Glomerular endothelial cell (primary cell): ENCODE data around the gene BIRC3. TPM values are rescaled to one million over a fixed set of nuclear protein-coding genes. Genes with fewer than 3 reads are reported as not detected.
A peak's percentile ranks its signal among the peaks of the same experiment; 100 is the strongest.

Source experiments
- DNase-seq: peaks from one replicate; pipeline ENCODE4 v3.0.0-alpha.2; 2011; ENCODE audit warnings: low read depth, low spot score; ENCODE audit errors: extremely low read depth
- total RNA-seq: library from RNA; depleted of rRNA; stranded (reverse); fragments of >200 nt; gene quantifications from 2 replicates; pipeline ENCODE4 v1.2.3, GENCODE V29; 2015

BIRC3 gene
- total RNA-seq: 5.6 and 7.3 TPM in 2 replicates

GRCh38 chr11:102317099-102317767 lies at the start of gene BIRC3:
Gene BIRC3, plus strand, starts transcription at chr11:102317484. Its CDS starts 7,026 bp downstream, at chr11:102324510.
- DNase-seq: peak; percentile 68

GRCh38 chr11:102267609-102268008 lies 49.7 kb upstream of the BIRC3 start:
- DNase-seq: no peak

- DNase-seq: no peak
Observed at GRCh38 chr11:102268083-102268984, 49.0 kb upstream of the BIRC3 start.

- no peak for DNase-seq
Observed at GRCh38 chr11:102268985-102269470, 48.3 kb upstream of the BIRC3 start.

- no peak for DNase-seq
Observed at GRCh38 chr11:102269927-102270326, 47.4 kb upstream of the BIRC3 start.

GRCh38 chr11:102272047-102272824 lies 45.0 kb upstream of the BIRC3 start:
- DNase-seq: no peak

- no peak for DNase-seq
Observed at GRCh38 chr11:102274628-102275027, 42.7 kb upstream of the BIRC3 start.

- no peak for DNase-seq
Observed at GRCh38 chr11:102276362-102276761, 40.9 kb upstream of the BIRC3 start.

GRCh38 chr11:102276783-102277182 lies 40.5 kb upstream of the BIRC3 start:
- no peak for DNase-seq

GRCh38 chr11:102279641-102280170 lies 37.6 kb upstream of the BIRC3 start:
- DNase-seq: no peak

GRCh38 chr11:102280245-102280833 lies 36.9 kb upstream of the BIRC3 start:
- no peak for DNase-seq

- DNase-seq: no peak
Observed at GRCh38 chr11:102283116-102283485, 34.2 kb upstream of the BIRC3 start.

- no peak for DNase-seq
Observed at GRCh38 chr11:102284008-102284407, 33.3 kb upstream of the BIRC3 start.

- no peak for DNase-seq
Observed at GRCh38 chr11:102286292-102286691, 31.0 kb upstream of the BIRC3 start.

- DNase-seq: no peak
Observed at GRCh38 chr11:102287964-102288724, 29.1 kb upstream of the BIRC3 start.

GRCh38 chr11:102288725-102289083 lies 28.6 kb upstream of the BIRC3 start:
- no peak for DNase-seq

- no peak for DNase-seq
Observed at GRCh38 chr11:102289592-102289991, 27.7 kb upstream of the BIRC3 start.

GRCh38 chr11:102291831-102292230 lies 25.5 kb upstream of the BIRC3 start:
- DNase-seq: no peak

- DNase-seq: no peak
Observed at GRCh38 chr11:102292933-102293332, 24.4 kb upstream of the BIRC3 start.
